GM21786 (cell line): ENCODE measurements around the gene GARIN5B.
A peak's percentile ranks its signal among the peaks of the same experiment; 100 is the strongest.

Experiments used
- ATAC-seq: cut with Tn5 transposase; IDR thresholded peaks from one replicate; pipeline ENCODE4 v1.9.1; 2021; ENCODE audit not compliant: unreplicated experiment

Gene GARIN5B

DNA sequence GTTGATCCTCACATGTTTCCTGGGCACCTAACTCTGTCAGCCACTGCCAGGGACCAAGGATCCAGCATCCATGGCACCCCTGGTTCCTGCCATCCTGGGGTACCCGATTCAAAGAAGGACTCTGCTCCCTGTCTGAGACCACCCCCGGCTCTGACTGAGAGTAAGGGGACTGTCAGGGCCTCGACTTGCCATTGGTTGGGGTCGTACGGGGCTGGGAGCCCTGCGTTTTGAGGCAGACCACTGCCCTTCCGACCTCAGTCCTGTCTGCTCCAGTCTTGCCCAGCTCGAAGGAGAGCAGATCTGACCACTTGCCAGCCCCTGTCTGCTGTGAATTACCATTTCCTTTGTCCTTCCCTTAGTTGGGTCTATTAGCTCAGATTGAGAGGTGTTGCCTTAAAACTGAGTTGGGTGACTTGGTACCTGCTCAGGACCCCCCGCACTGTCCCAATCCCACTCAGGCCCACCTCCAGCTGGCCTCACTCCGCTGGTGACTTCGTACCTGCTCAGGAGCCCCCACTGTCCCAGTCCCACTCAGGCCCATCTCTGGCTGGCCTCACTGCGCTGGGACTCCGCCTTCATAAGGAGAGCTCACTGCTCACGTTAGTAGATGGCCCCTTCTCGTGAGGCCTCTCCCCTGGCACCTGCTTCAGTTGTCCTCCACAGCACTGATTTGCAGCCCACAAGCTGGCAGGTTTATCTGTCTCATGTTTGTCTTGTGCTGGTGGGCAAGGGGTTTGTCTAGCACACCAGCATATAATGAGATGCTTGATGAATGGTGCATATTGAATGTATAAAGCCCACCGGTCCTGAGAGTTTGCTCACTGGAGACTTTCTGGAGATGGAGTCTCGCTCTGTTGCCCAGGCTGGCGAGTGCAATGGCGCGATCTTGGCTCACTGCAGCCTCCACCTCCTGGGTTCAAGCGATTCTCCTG lies 26.6 kb upstream of the GARIN5B start:
- no peak for ATAC-seq

DNA sequence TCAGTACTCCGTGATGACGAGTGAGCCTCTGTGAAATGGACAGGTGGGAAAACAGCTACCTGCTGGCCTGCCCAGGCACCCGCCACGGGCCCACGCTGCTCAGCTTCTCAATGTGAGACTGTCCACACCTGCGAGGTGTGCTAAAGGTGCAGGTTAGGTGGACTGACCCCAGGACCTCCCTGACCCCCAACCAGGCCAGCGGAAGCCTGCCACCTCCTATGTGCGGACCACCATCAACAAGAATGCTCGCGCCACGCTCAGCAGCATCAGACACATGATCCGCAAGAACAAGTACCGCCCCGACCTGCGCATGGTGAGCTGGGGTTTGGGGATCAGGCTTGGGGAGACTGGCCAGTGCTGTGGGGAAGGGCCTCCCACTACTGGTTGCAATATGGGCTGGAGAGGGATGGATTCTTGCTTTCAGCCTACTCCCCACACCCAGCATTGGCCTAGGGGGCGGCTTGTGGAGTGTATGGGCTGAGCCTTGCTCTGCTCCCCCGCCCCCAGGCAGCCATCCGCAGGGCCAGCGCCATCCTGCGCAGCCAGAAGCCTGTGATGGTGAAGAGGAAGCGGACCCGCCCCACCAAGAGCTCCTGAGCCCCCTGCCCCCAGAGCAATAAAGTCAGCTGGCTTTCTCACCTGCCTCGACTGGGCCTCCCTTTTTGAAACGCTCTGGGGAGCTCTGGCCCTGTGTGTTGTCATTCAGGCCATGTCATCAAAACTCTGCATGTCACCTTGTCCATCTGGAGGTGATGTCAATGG lies 24.9 kb upstream of the GARIN5B start:
- no peak for ATAC-seq

DNA sequence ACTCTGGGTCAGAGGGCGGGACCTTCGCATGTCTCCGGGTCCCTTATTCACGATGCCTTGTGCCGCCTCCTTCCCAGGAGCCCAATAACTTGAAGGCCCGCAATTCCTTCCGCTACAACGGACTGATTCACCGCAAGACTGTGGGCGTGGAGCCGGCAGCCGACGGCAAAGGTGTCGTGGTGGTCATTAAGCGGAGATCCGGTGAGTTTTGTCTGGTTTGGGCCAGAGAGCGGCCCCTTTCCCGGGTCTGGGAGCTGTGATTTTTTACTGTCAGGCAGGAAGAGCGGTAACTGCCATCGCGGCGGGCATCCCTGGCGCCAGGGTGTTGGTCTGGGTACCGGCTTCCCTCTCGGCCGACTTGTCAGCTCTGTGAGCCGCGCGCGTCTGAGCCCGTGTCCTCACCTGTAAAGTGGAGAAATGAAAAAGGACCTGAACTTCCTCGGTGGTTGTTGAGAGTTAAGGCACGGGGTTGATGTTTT lies 23.5 kb upstream of the GARIN5B start:
- no peak for ATAC-seq

DNA sequence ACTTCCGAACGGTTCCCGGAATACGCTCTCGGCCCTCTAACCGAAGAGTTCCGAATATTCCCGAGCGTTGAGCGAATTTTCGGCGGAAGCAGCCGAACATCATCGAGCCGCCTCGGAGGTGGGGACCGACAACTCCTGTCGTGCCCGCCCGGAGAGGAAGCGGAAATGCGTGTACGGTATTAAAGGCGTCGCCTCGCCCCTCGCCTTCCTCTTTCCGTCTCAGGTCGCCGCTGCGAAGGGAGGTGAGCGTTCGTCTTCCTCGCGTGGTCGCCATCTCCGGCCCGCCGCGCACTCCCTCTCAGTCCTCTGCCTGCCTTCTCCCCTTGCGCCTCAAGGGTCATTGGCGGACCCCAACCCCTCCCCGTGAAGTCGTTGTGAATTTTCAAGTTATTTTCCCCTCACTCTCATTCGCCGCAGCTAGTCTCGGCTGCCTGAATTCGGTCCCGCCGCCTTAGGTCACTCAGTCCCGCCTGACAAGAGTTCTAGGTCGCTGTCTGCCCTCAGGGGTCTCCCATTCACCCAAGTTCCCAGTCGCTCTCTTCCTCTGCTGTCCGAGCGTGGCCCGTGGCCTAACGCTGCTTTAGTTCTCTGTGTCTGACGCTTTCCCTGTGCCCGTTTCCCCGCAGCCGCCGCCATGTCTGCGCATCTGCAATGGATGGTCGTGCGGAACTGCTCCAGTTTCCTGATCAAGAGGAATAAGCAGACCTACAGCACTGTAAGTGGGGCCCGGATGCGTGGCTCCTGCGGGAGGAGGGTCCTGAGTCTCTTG lies 22.8 kb upstream of the GARIN5B start, which contains the start of gene RPL28:
Gene RPL28 (plus strand): TSS at position 209 of the 769 bp plus-strand sequence. CDS start 426 bp downstream, at position 635.
- ATAC-seq, result peak; percentile 61

DNA sequence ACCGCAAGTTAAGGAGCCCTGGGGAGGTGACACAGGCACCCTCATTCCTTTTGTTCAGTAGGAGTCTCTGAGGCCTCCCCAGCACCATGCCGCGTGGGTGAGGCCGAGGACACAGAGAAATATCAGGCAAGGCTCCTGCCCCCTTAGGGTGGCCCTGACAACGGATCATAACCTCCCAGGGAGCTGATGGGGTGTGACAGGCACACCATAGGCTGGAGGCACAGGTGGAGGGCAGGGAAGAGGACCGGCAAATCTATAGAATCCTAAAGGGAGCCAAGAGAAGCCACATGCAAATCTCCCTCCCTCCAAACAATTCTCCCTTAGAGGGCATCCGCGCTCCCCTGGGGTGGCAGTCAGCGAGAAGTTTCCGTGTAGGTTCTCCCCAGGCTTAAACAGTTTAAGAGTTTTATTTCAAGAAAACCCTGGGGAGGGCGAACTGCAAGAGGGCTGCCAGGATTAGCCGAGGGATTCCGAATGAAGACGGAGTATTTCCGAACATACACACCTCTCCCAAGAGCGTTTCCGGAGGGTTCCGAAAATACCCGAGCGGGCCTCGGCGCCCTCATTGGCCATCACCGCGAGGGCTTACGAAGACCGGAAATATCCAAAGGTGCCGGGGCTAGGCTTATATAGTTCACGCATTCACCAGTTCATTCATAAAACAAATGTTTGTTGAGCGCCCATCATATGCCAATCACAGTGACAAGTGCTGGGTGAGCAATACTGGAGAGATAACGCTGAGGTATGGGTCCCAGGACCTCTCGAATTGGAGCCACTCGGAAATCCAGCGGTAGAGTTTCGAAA lies 22.1 kb upstream of the GARIN5B start:
- ATAC-seq, result peak; percentile 56

DNA sequence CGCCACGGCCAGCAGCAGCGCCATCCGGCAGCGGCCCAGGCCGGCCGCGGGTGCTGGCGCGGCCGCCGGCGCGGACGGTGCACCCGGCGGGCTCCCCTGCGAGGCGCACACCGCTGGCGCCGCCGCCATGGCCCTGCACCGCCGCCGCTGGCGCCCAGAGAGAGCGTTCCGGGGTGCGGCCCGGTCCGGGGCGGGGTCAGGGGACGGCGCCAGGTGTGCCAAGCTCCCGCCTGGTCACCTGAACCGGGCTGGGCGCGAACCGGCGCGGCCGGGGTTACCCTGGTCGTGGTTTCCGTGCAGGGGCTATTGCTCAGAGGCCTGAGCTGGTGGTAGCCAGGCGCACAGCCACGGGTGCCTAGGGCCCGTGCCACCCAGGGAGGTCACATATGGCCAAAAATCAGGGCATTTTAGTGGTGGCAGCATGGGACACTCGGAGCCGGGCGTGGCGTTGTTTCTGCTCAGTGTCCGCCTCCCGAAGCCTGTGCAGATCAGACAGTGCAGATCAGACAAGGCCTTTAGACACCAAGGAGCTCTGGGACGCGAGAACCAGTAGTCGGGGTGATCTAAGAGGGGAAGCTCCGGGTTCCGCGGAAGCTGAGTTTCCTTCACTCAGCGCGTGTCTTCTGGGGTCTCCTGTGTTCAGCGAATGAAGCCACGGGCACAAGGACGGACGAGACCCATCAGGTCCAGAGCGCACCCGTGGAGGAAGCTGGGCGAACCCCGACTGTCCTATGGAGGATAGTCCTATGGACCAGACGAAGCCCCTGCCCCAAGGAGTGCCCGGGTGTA lies 21.3 kb upstream of the GARIN5B start, which contains the start of gene TMEM238:
Gene TMEM238 (minus strand): TSS at position 162 of the 789 bp plus-strand sequence. CDS start 33 bp downstream, at position 129.
- no peak for ATAC-seq

DNA sequence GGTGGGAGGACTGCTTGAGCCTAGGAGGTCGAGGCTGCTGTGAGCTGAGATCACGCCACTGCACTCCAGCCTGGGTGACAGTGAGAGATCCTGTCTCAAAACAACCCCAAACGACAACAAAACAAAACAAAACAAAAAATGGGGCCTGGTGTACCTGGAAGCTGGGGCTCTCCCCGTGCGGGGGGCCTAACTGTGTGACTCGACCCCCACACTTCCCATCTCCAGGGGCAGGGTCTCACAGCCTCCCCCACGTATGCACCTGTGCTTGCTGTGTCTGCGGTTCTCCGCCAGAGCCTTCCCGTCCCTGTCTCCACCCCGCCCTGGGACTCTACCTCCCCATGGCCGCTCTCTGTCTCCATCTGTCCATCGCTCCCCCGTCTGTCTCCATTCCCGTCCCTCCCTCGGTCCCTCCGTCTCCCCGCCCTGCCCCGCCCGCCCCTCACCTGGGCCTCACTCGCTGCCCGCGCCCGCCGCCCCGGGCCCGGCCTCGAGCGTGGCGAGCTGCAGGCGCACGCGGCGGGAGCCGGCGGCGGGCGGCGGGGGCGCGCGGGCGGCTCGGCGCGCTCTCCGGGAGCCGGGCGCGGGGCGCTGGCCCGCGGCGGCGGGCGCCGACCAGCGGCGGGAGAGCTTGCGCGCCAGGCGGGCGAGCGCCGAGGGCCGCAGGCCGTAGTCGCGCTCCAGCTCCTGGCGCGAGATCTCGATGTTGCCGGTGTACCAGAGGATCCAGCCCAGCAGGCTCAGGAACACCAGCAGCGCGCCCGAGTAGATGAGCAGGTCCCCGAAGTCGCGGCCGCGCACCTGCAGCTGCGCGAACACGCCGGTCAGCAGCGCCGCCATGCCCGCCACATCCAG lies 20.4 kb upstream of the GARIN5B start:
- ATAC-seq, result no peak

DNA sequence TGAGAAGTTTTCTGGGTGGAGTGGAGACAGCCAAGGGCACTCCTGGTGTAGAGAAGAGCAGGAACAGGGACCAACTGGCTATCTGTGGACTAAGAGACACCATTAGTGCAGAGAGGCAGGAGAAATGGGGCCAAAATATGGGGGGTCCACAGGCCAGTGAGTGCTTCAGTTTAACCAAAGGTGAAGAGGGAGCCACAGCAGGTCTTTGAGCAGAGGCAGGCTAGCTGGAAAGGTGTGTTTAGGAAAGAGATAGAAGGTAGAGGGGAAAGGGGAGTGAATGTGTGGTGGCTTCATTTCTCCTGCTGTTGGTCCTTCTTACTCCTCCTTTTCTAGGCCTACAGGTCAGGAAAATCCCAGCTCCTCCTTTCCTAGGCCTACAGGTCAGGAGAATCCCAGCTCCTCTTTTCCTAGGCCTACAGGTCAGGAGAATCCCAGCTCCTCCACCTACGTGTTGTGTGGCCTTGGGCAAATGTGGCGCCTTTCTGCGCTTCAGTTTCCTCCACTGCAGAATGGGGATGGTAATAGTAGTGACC lies 19.5 kb upstream of the GARIN5B start:
- no peak for ATAC-seq

DNA sequence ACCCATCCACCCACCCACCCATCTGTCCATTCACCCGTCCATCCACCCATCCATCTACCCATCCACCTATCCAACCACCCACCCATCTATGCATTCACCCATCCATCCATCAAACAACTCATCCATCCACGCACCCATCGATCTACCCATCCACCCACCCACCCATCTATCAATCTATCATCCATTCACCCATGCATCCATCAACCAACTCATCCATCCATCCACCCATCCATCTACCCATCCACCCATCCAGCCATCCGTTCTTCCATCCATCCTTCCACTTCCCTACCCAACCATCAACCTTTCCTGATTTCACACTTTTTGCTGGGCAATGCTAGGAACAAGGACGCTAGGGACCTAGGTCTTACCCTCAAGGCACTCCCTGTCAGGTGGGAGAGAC lies 19.0 kb upstream of the GARIN5B start:
- ATAC-seq, result no peak

DNA sequence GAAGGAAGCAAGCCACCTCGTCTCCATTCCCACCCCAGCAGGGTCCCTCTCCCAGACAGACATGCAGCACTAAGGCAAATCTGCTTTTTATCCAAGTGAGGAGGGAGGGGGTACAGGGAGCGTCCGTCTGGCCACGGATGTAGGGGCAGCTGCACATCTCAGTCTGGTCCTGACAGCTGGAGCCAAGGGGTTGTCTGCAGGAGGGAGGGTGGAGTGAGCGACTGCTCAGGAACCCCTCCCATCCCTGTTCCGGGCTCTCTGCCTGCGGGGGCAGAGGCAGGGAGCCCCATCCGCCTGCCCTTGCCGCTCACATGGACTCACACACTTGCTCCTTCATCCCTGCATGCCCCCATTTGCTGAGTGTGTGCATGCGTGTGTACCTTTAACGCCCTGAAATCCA lies 16.1 kb upstream of the GARIN5B start:
- no peak for ATAC-seq

DNA sequence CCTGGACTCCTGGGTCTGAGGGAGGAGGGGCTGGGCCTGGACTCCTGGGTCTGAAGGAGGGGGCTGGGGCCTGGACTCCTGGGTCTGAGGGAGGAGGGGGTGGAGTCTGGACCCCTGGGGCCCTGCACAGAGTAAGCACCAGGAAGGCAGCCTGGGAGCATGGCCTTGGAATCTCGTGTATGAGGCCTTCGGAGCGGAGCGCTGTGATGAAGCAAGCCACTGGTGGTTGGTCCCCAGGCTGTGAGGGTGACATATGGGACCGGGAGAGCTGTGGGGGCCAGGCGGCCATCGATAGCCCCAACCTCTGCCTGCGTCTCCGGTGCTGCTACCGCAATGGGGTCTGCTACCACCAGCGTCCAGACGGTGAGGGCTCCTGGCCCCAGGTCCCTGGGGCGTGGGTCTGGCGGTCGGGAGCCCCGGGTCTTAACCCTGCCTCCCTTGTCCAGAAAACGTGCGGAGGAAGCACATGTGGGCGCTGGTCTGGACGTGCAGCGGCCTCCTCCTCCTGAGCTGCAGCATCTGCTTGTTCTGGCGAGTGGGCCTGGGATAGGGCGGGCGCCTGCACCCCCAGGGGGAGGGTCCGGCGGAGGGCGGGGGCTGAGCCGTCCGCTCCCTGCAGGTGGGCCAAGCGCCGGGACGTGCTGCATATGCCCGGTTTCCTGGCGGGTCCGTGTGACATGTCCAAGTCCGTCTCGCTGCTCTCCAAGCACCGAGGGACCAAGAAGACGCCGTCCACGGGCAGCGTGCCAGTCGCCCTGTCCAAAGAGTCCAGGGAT lies 14.5 kb upstream of the GARIN5B start:
- no peak for ATAC-seq

DNA sequence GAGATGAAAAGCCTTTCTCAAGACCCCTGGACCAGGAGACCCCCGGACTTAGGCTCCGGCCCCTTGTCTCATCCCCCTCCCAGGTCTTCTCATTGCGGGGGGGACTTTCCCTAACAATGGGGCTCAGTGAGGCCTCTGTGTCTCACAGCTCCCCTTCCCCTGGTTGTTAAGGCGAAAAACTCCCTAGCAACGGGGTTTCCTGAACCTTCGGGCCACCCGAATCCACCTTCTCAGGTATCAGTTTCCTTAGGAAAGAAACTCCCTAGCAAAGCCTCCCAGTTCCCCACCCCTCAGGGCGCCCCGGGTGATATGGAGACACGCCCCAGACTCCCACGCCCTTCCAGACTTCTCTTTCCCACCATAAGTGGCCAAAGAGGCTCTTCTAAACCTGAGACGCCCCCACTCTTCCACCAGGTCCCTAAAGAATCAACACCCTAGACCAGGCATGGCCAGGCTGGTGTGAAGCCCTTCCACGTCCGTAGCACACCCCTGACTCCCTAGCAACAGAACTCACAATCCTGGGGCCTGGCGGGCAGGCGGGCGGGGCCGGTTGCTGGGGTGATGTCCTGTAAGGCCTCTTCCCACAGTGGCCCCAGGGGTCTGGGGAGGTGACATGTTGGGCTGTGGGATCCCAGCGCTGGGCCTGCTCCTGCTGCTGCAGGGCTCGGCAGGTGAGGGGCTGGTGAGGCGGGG lies 13.3 kb upstream of the GARIN5B start, which contains the start of gene TMEM190:
Gene TMEM190 (plus strand): TSS at position 586 of the 693 bp plus-strand sequence. CDS start 28 bp downstream, at position 614.
- no peak for ATAC-seq

DNA sequence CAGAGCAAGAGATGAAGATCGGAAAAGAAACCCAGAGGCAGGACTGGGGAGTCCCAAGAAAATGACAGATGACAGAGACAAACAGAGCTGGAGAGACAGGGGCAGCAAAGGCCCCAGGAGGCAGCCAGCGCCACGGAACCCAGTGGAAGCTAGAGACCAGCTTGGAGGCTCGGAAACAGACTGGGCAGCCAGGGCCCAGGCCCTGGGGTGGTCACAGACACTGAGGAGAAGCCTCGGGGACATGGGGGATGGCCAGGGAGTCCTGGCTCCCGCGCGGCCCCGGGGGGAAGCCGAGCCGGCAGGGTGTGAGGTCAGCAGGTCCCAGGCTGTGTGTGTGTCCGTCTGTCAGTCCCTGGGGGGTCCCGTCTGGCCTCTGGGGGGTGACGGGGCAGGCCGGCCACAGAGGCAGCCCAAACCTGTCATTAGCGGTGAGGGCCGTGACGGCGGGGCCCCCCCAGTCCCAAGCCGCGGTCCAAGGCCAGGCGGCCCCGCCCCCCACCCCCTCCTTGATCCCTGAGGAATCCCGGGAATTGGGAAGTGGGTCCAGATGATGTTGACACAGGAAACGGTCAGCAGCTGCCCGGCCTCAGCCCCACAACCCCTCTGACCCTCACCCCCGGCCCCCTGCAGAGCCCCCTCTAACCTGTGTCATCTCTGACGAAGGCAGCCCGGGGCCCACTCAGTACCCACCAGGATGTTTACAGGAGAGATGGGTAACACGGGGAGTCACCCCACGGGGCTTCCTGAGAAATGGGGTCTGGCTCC lies 11.1 kb upstream of the GARIN5B start:
- ATAC-seq, result no peak

DNA sequence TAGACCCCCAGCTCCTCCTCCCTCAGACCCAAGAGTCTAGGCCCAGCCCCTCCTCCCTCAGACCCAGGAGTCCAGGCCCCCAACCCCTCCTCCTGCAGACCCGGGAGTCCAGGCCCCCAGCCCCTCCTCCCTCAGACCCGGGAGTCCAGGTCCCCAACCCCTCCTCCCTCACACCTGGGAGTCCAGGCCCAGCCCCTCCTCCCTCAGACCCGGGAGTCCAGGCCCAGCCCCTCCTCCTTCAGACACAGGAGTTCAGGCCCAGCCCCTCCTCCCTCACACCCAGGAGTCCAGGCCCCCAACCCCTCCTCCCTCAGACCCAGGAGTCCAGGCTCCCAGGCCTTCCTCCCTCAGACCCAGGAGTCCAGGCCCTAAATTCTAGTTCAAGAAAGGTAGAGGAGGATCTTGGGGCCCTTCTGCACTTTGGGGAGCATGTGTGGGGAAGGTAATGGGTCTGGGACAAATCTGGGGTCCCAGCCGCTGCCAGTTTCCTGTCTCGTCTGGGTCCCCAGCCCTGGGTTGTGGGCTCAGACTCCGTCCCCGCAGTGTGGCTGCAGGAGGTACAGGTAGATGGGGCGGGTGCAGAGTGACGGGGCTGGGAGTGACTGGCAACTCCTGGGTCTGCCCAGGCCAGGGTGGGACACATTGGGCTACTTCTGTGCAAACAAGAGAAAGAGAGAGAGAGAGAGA lies 10.4 kb upstream of the GARIN5B start:
- no peak for ATAC-seq
